Caco-2 (cell line): ENCODE results near the gene HES4. TPM values are rescaled to one million over a fixed set of nuclear protein-coding genes. Genes with fewer than 3 reads are reported as not detected.

Source experiments
- BruUV-seq: library from RNA; stranded (reverse); fragments of 400-500 nt; replicated peaks from 2 replicates; lab custom pipeline; 2021; lab: Mats Ljungman, UMichigan
- CTCF ChIA-PET: fragments of 300-600 bp; sonication (Branson Sonifier 250); formaldehyde crosslinking; loops from one replicate; lab custom pipeline; 2022; ENCODE audit warnings: antibody characterized with exemption; lab: Charles Lee
- POLR2A ChIA-PET: fragments of 300-600 bp; sonication (Branson Sonifier 250); formaldehyde crosslinking; loops from one replicate; lab custom pipeline; 2022; ENCODE audit warnings: antibody characterized with exemption; lab: Charles Lee
- DNase-seq, 2 experiments: peaks; one replicate each; pipeline versions ENCODE4 v3.0.0 to v3.0.0-alpha.2; 2020 to 2022
- H3K27me3 ChIP-seq: replicated peaks from 2 replicates; pipeline ENCODE4 v1.6.0; 2011; ENCODE audit warnings: low read length; ENCODE audit not compliant: control insufficient read depth, insufficient read depth
- H3K36me3 ChIP-seq: 2 replicates; pipeline ENCODE4 v1.5.1; 2011; ENCODE audit warnings: low read length; ENCODE audit not compliant: control insufficient read depth, insufficient read depth
- H3K4me1 ChIP-seq: fragments of 250-450 bp; sonication (Bioruptor Pico); 2 replicates; pipeline ENCODE4 v1.5.1; 2020; ENCODE audit warnings: mild to moderate bottlenecking
- H3K4me3 ChIP-seq: 2 replicates; pipeline ENCODE4 v1.5.1; 2011; ENCODE audit warnings: low read depth, mild to moderate bottlenecking, control low read depth, low read length
- H3K9me3 ChIP-seq: fragments of 250-450 bp; sonication (Bioruptor Pico); 2 replicates; pipeline ENCODE4 v1.5.1; 2020; ENCODE audit warnings: mild to moderate bottlenecking, moderate library complexity
- H3K27ac Mint-ChIP-seq: one replicate; pipeline ENCODE4 v1.8.0; 2022; ENCODE audit warnings: mixed read lengths; ENCODE audit not compliant: unreplicated experiment
- H3K27me3 Mint-ChIP-seq: one replicate; pipeline ENCODE4 v1.8.0; 2022; ENCODE audit warnings: mixed read lengths; ENCODE audit not compliant: insufficient read depth, unreplicated experiment
- H3K36me3 Mint-ChIP-seq: one replicate; pipeline ENCODE4 v1.8.0; 2022; ENCODE audit warnings: mild to moderate bottlenecking, mixed read lengths; ENCODE audit not compliant: insufficient read depth, unreplicated experiment
- H3K4me1 Mint-ChIP-seq: one replicate; pipeline ENCODE4 v1.8.0; 2022; ENCODE audit warnings: low read depth, mixed read lengths; ENCODE audit not compliant: unreplicated experiment
- H3K4me3 Mint-ChIP-seq: one replicate; pipeline ENCODE4 v1.8.0; 2022; ENCODE audit warnings: mild to moderate bottlenecking, moderate library complexity, mixed read lengths; ENCODE audit not compliant: unreplicated experiment
- H3K9me3 Mint-ChIP-seq: one replicate; pipeline ENCODE4 v1.8.0; 2022; ENCODE audit warnings: mixed read lengths; ENCODE audit not compliant: unreplicated experiment
- CTCF ChIP-seq, 2 experiments: fragments of 200-600 bp in 1 of 2; IDR thresholded peaks; 1 replicate in 1 of 2; 2 replicates in 1 of 2; pipeline versions ENCODE4 v1.5.1 to v1.8.0; 2011 to 2022; ENCODE audit warnings: antibody characterized with exemption in 1 of 2, control low read depth in 1 of 2, inconsistent platforms in 1 of 2, low read depth in 1 of 2, low read length in 1 of 2, mild to moderate bottlenecking in 1 of 2, moderate library complexity in 1 of 2; ENCODE audit not compliant: insufficient read depth in 1 of 2, severe bottlenecking in 1 of 2, unreplicated experiment in 1 of 2
- intact Hi-C: fragments of 100-400 bp; cut with micrococcal nuclease; formaldehyde crosslinking; loops from one replicate; pipeline ENCODE4 v1.10.0; 2022; ENCODE audit not compliant: unreplicated experiment
- total RNA-seq: library from RNA; stranded (reverse); gene quantifications from 2 replicates; pipeline ENCODE4 v1.2.3, GENCODE V29; 2022

HES4 gene
- total RNA-seq, 1 experiment from 2014 or later, result 53.8 TPM

- Histone ChIP-seq H3K4me1 (peaks cover 5% of the 10 kb centered on the region; the same call in 1 of the 2 replicates), H3K9me3 (no peaks in the 10 kb centered on the region), H3K4me3 (no peak overlapping the region), H3K36me3 (no peaks in the 10 kb centered on the region), H3K27me3 (no peaks in the 10 kb centered on the region)
- BruUV-seq, result no TSS peak
- POLR2A ChIA-PET, result interaction anchor here (0.6 kb wide), 1 partner anchor 13 kb away, joined by 4 read pairs; no protein-coding TSS in a partner anchor
- TF ChIP-seq CTCF (IDR thresholded peaks at IDR 0.05; ENCODE audit: insufficient read depth in 1 of 2, low read depth in 1 of 2, low read length in 1 of 2, severe bottlenecking in 1 of 2, unreplicated experiment in 1 of 2), result peak; percentile 40 to 46
- H3K4me3 Mint-ChIP-seq, result peak overlapping the region; percentile 94
- H3K27ac Mint-ChIP-seq, result peak overlapping the region; percentile 91
- H3K9me3 Mint-ChIP-seq, result no peaks in the 10 kb centered on the region
- no peaks in the 10 kb centered on the region for H3K27me3 Mint-ChIP-seq
- H3K36me3 Mint-ChIP-seq, result peaks cover 18% of the 10 kb centered on the region
- no peaks in the 10 kb centered on the region for H3K4me1 Mint-ChIP-seq
- DNase-seq, result peak in 1 of 2 experiments; percentile 57
- CTCF ChIA-PET, result no interaction called here
- intact Hi-C loops, result loop anchor here (2.0 to 5.0 kb wide), 2 partner anchors 44 to 147 kb away; no protein-coding TSS in a partner anchor
Observed at GRCh38 chr1:1014799-1015681, 15.1 kb upstream of the HES4 start.

- BruUV-seq, result TSS peak; percentile 94
Observed at GRCh38 chr1:1013922-1014648, 14.2 kb upstream of the HES4 start.

More at GRCh38 chr1:1013922-1014648, 14.2 kb upstream of the HES4 start:
- DNase-seq, result no peak
- H3K9me3 Mint-ChIP-seq, result no peaks in the 10 kb centered on the region
- peak overlapping the region; percentile 66 for H3K4me3 ChIP-seq
- no peaks in the 10 kb centered on the region for H3K4me1 Mint-ChIP-seq
- H3K4me3 Mint-ChIP-seq, result peak overlapping the region; percentile 94
- H3K36me3 ChIP-seq, result no peaks in the 10 kb centered on the region
- ChIA-PET POLR2A (interaction anchor here (0.6 to 1.1 kb wide), 2 partner anchors 17 to 47 kb away, joined by 3 to 5 read pairs; no protein-coding TSS in a partner anchor), CTCF (interaction anchor here (0.6 to 1.5 kb wide), 3 partner anchors 13 to 49 kb away, joined by 3 to 9 read pairs (median 5); no protein-coding TSS in a partner anchor)
- H3K27me3 ChIP-seq, result no peaks in the 10 kb centered on the region
- H3K27me3 Mint-ChIP-seq, result no peaks in the 10 kb centered on the region
- intact Hi-C loops, result loop anchor here (2.0 kb wide), 1 partner anchor 45 kb away; no protein-coding TSS in a partner anchor
- peaks cover 22% of the 10 kb centered on the region for H3K36me3 Mint-ChIP-seq
- H3K9me3 ChIP-seq, result no peaks in the 10 kb centered on the region
- peak overlapping the region; percentile 91 for H3K27ac Mint-ChIP-seq
- peaks cover 3% of the 10 kb centered on the region; the same call in 1 of the 2 replicates for H3K4me1 ChIP-seq
- TF ChIP-seq CTCF (IDR thresholded peaks at IDR 0.05; ENCODE audit: insufficient read depth in 1 of 2, low read depth in 1 of 2, low read length in 1 of 2, severe bottlenecking in 1 of 2, unreplicated experiment in 1 of 2), result no peak
